Thymus (tissue), 11 donors: Measurements from ENCODE around the gene CKS2. TPM values are rescaled to one million over a fixed set of nuclear protein-coding genes. Genes with fewer than 3 reads are reported as not detected.

Experiments used
- DNase-seq, 9 donors: peaks; one replicate each; pipeline ENCODE4 v3.0.0-alpha.2; 2013; ENCODE audit warnings: low spot score in 9 of 9, low read depth in 6 of 9, missing footprints in 1 of 9
- H3K27ac ChIP-seq, 2 donors: one replicate each; pipeline ENCODE4 v1.5.1; 2013; ENCODE audit warnings: control low read depth in 1 of 2, low read depth in 1 of 2, low read length in 1 of 2, mild to moderate bottlenecking in 1 of 2, moderate library complexity in 1 of 2
- H3K27me3 ChIP-seq, 2 donors: one replicate each; pipeline ENCODE4 v1.5.1; 2013; ENCODE audit warnings: low read length in 1 of 2; ENCODE audit not compliant: control insufficient read depth in 2 of 2, insufficient read depth in 1 of 2
- H3K36me3 ChIP-seq, 2 donors: one replicate each; pipeline ENCODE4 v1.5.1; 2013; ENCODE audit warnings: low read length in 1 of 2, mild to moderate bottlenecking in 1 of 2, moderate library complexity in 1 of 2; ENCODE audit not compliant: control insufficient read depth in 2 of 2, insufficient read depth in 2 of 2
- H3K4me1 ChIP-seq, 2 donors: one replicate each; pipeline ENCODE4 v1.5.1; 2013; ENCODE audit warnings: low read length in 2 of 2; ENCODE audit not compliant: control insufficient read depth in 2 of 2, insufficient read depth in 2 of 2
- H3K4me3 ChIP-seq, 2 donors: one replicate each; pipeline ENCODE4 v1.5.1; 2013; ENCODE audit warnings: low read length in 2 of 2, control low read depth in 1 of 2, mild to moderate bottlenecking in 1 of 2
- H3K9me3 ChIP-seq, 2 donors: one replicate each; pipeline ENCODE4 v1.5.1; 2013; ENCODE audit warnings: low read length in 1 of 2, mild to moderate bottlenecking in 1 of 2; ENCODE audit not compliant: control insufficient read depth in 2 of 2, insufficient read depth in 1 of 2
- WGBS: extraction: QIAGEN DNeasy Blood & Tissue Kit; methylation state at CpG from one replicate; pipeline ENCODE4 v1.1.7; 2013; 5-methylcytosine and 5-hydroxymethylcytosine counted together
- polyA plus RNA-seq: library from polyadenylated mRNA; stranded (reverse); fragments of 200-250 nt; gene quantifications from one replicate; pipeline ENCODE4 v1.2.3, GENCODE V29; 2013
- total RNA-seq: library from RNA; stranded (reverse); fragments of 120-200 nt; gene quantifications from one replicate; pipeline ENCODE4 v1.2.4, GENCODE V29; 2013
- donor health status: healthy.

The CKS2 gene
- total and polyA plus RNA-seq, 2 donors: 92.7 to 245 TPM

DNA sequence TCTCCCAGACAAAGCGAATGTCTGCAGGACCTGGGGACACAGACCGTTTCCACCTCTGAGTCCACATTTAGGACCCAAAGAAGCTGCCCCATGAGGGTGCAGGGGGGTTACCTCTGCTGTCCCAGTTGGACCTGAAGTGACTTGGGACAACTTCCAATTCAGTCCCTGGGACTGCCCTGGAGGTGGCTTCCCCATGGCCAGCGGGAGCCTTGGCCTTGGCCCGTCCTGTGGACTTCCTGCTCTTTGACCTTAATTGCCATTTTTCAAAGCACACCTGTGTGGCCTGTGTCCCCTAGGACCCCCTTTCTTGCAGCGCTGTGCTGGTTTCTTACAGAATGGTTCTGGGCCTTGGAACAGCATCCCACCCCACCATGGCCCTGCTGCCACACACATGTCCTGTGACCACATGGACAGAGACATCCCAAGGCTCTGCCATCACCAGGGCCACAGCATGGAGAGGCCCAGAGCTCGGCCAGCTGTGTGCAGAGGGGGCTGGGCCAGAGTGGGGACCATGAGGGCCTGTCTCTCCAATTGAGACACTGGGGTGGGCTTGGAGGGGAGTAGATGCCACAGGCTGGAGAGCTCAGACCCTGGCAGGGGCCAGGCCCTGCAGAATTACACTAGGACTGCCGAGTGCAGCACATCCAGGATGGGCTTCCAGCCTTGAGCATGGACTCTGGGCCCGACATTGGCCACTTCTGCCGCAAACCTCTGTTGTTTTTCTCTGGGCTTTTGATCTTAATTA is 53.1 kb downstream of the CKS2 start:
- no peaks in the 10 kb centered on the region for H3K9me3 ChIP-seq
- DNase-seq: no peak
- 97% methylated on average over 9 of the region's 9 CpGs for WGBS
- H3K4me3 ChIP-seq: no peak overlapping the region
- H3K36me3 ChIP-seq: peaks cover 45 to 46% of the 10 kb centered on the region in 2 donors
- H3K27ac ChIP-seq: no peak overlapping the region
- no peaks in the 10 kb centered on the region for H3K27me3 ChIP-seq
- no peaks in the 10 kb centered on the region for H3K4me1 ChIP-seq

DNA sequence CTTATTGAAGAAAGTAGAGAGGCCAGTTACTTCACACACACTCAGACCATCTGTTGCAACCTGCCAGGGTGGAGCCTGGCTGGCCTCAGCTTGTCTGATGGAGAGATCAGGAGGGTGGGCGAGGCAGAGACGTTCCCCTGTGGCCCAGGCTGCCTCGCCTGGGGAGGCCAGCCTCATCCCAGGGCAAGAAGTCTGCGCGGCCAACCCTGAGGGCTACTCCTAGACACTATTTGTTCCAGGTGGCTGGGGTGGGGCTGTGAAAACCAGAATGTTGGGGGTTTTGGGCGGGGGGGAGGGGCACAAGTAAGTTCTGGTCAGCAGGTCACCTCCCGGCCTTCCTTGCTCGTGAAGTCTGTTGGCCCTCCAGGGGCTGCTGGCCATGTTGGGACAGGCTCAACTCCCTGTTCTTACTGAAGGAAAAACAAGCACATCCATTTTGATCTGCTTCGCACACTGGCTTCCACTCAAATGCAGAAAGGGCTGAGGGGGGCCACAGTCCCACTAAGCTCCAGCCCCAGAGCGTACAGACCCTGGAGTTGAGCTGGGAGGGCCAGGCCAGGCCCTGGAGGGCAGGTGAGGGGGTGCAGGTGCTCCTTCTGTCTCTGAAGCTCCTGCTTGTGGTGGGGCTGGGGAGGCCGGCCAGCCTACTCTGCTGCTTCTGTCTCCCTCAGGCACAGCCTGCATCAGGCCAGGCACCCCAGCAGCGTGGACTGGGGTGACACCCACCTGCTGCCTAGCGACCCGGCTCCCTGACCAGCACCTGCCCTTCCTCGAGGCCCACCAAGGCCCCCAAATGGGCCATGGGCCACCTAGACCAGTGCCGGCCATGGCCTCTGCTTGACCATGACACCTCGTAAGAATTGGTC is 53.9 kb downstream of the CKS2 start:
- Histone ChIP-seq H3K9me3 (no peaks in the 10 kb centered on the region), H3K4me3 (no peak overlapping the region), H3K36me3 (peaks cover 37 to 42% of the 10 kb centered on the region in 2 donors), H3K27me3 (no peaks in the 10 kb centered on the region), H3K27ac (no peak overlapping the region), H3K4me1 (no peaks in the 10 kb centered on the region)
- 95% methylated on average over 17 of the region's 17 CpGs for WGBS
- DNase-seq: no peak

GRCh38 chr9:89365532-89365912 is 54.5 kb downstream of the CKS2 start:
- no peak for DNase-seq
- H3K4me3 ChIP-seq: no peak overlapping the region
- peaks cover 34 to 36% of the 10 kb centered on the region in 2 donors for H3K36me3 ChIP-seq
- no peaks in the 10 kb centered on the region for H3K27me3 ChIP-seq
- H3K9me3 ChIP-seq: no peaks in the 10 kb centered on the region
- 98% methylated on average over 2 of the region's 2 CpGs for WGBS
- no peak overlapping the region for H3K27ac ChIP-seq
- H3K4me1 ChIP-seq: no peaks in the 10 kb centered on the region

Other genes starting within 250 kb of the CKS2 start
- gene SHC3, start 132.4 kb upstream of the CKS2 start, total RNA-seq: 0.05 TPM
- gene SHC3, start 132.4 kb upstream of the CKS2 start, polyA plus RNA-seq: 0.16 TPM
- gene SECISBP2, start 7.3 kb downstream of the CKS2 start, total RNA-seq: 41.2 TPM
- gene SECISBP2, start 7.3 kb downstream of the CKS2 start, polyA plus RNA-seq: 52.7 TPM
- gene SEMA4D, start 186.9 kb downstream of the CKS2 start, total RNA-seq: 26.8 TPM
- 62.1 TPM for gene SEMA4D, start 186.9 kb downstream of the CKS2 start, polyA plus RNA-seq